HG02610 (cell line): Measurements from ENCODE around the gene AKNA.

ENCODE experiments used
- ATAC-seq: cut with Tn5 transposase; IDR thresholded peaks from one replicate; pipeline ENCODE4 v1.9.1; 2021; ENCODE audit warnings: mild to moderate bottlenecking, moderate library complexity; ENCODE audit not compliant: unreplicated experiment

AKNA gene

DNA sequence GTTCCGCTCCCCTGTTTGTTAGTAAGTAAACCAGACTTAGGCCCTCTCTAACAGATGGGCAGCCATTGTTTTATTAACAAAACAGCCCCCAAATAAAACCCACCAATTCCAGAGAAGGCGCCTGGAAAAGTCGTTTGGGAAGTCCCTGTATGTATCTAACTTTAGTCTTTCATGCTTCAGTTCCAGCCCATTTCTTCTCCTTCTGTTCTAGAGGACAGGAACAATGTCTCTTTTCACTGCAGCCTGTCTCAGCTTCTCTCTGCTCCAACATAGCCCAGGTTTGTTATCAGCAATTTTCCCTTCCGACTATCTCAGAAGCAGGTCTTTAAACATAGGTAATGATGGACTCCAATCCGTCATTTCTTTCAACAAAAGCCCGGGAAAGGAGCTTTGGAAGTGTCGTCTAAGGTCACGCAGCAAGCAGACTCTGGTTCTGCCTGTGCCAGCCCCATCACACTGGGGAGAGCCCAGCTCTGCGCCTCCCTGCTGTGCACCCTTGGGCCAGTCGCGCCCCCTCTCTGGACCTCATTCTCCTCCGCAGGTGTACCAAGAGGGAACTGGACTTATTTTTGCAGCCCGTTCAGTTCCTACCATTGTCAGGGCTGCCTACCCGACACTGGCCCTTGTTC, 9.6 kb upstream of the AKNA start:
- no peak for ATAC-seq

DNA sequence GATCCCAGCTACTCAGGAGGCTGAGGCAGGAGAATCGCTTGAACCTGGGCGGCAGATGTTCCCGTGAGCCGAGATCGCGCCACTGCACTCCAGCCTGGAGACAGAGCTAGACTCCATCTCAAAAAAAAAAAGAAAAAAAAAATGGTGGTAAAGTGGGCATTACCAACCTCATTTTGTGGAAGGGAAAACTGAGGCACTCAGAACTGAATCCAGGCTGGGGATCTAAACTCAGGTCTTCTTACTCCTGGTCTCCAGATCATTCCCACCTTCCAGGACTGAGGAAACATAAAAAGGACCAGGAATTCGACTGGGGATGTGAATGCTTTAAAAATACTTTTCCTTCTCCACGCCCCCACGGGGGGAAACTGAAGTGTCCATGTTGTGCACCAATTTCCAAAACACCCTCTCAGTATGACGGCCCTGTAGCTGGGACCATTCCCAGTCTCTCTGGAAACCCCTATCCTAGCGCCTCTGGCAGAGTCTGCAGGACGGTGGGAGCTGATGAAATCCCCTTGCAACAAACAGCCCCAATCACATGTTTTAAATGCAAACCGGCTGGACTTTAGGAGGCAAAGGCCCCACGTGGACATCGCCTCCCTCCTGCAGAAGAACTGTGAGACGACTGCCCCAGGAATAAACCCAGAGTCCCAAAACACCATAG, 8.9 kb upstream of the AKNA start:
- ATAC-seq = no peak

GRCh38 chr9:114395768-114396167, 8.0 kb upstream of the AKNA start:
- ATAC-seq = no peak

DNA sequence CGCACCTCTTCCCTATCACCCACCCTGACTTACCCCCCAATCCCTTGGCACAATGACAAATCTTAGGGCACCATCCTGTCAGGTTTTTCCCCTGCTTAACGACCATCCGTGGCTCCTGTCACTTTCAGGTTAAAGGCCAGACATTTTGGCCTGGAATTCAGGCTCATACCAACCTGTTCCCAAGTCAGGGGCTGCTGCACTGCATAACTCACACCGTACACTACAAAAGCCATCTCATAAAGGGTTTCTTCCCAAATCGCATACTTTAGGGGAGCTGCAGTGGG, 7.5 kb upstream of the AKNA start:
- no peak for ATAC-seq

GRCh38 chr9:114394523-114395333, 6.9 kb upstream of the AKNA start:
- no peak for ATAC-seq

- no peak for ATAC-seq
Measured at GRCh38 chr9:114392749-114393112, 4.9 kb upstream of the AKNA start.

DNA sequence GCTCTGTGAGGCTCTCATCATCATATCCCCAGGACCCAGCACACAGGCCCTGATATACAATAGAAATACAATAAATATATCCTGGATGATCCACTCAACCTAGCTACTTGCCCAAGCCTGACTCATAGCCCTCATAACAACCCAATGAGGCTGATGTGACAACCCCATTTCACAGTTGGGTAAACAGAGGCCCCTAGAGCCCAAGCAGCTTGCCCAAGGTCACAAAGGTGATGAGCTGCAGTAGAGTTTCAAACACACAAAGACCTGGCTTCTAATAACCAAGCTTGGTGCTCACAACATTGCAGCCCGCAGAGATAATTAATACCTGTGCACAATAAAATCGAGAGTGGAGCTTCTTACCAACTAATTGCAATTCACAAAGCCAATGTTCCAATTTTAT, 3.2 kb upstream of the AKNA start:
- no peak for ATAC-seq

GRCh38 chr9:114389612-114390368, 2.0 kb upstream of the AKNA start:
- ATAC-seq = no peak

DNA sequence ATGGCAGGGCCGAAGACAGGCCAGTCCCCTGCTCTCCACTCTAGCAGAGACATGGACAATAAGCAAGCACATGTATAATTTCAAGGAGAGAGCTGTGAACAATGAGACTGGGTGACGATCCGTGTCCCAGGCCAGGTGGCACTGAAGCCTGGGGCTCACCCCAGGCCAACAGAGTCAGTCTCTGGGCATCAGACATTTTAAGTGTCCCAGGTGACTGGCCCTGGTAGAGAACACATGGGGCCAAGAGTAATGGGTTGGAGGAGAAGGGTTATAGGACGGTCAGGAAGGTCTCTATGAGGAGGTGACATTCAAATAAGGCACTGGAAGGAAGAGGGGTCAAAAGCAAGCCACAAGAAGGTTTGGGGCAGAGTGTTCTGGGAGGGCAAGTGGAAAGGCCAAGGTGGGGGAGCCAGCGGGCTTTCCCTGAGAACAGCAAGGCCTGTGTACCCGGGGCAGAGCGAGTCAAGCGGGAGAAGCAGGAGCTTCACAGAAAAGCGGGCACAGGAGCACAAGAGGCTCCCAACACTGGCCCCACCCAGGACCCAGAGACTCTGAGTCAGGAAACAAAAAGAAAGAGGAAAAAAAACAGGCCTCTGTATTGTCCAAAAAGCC, 1.1 kb upstream of the AKNA start:
- no peak for ATAC-seq

GRCh38 chr9:114388357-114388682, 538 bp upstream of the AKNA start:
- no peak for ATAC-seq

- no peak for ATAC-seq
Measured at GRCh38 chr9:114386886-114387679, 699 bp downstream of the AKNA start.

DNA sequence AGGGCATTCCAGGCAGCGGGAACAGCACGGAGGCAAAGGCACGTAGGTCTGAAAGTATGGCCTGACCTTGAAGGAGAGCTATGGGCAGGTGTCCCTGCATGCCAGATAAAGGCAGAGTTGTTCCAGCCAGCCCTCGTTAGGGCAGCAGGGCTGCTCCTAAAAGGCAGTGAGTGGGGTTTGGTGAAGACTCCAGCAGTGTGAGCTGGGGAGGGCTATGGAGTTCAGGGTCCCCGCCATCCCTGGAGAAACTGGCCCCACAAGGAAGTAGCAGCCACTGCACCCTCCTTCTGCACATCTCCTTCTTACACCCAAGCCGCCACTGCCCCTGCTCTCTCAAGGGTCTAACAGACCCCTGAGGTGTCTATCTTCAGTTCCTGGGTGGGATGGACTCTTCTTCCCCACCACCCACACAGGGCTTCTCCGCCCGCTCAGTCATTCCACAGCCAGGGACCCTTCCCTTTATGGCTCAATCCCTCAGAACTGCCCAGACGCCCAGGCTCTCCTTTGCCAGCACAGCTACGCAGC, 1.4 kb downstream of the AKNA start:
- ATAC-seq = no peak

DNA sequence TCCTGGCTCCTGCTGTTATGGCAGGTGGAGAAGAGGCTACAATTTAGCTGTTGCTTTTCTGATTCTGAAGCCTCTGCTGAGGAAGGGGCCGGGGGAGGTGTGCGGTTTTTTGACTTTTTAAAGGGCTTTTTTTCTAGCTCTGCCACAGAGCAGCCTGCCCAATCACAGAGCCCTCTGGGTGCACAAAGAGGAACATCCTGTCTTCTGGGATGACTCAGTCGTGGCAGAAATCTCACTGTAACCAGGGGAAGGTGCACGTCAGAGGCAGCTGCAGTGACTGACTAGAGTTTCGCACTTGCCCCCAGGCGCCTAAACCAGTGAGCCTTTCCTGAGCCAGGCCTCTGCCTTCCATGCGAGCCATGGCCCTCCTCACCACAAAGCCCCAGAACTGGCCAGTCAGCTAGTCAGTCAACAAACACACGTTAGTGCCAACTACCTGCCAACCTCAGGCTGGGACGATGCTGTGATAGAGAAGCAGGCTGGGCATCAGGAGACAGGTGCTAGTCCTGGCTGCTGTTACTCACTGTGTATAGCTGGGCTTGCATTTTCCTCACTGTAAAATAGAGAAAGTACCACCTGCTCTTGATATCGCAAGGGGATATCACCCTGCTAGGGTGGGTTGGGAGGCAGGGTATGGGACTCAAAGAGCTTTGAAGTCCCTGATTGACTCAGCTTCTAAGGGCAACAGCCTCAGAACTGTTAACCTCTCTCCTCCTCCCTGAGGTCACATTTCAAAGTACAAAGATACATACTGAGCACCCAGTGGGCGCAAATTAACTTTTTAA, 2.2 kb downstream of the AKNA start:
- ATAC-seq = peak; percentile 83

DNA sequence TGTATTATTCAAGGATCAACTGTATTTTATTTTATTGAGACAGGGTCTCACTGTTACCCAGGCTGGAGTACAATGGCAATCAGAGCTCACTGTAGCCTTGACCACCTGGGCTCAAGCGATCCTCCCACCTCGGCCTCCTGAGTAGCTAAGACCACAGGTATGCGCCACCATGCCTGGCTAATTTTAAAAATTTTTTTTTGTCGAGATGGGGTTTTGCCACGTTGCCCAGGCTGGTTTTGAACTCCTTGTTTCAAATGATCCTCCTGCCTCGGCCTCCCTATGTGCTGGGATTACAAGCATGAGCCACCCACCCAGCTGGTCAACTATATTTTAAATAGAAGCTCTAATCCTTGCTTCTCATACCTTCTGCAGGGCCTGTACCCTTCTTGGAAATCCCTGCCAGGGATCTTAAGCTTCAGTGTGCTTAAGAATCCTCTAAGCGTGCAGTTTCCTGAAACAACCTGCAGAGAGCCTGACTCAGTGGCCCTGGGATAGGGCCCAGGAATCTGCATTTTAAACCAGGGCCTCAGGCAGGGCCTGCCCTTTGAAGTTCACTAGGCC, 2.9 kb downstream of the AKNA start:
- ATAC-seq = no peak

DNA sequence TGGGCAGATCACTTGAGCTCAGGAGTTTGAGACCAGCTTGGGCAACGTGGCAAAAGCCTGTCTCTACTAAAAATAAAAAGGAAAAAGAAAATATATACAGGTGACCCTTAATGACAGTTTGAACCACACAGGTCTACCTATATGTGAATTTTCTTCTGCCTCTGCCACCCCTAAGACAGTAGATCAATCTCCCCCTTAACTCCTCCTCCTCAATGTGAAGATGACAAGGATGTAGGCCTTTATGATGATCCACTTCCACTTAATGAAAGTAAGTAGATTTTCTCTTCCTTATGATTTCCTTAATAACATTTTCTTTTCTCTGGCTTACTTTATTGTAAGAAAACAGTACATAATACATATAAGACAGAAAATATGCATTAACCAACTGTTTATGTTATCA, 3.4 kb downstream of the AKNA start:
- ATAC-seq = no peak

GRCh38 chr9:114383521-114384231, 4.1 kb downstream of the AKNA start:
- no peak for ATAC-seq

GRCh38 chr9:114382699-114383520, 4.9 kb downstream of the AKNA start:
- peak; percentile 30 for ATAC-seq

DNA sequence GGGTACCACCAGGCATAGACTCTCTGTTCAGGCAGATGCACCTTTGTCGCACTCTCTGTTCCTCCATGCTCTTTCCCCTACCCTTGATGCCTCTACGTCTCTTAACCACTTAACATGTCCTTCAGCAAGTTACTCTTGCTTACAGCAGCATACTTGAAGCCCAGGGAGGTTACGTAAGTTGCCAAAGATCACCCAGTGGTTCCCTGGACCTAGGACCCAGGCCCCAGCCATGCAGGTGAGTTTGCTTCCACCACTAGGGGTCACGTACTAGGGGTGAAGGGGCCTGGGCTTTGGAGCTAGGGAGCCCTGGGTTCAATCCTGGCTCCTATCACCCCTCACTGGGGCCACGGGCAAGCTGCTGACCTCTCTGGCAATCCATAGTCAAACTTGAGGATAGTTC, 8.9 kb downstream of the AKNA start:
- ATAC-seq = no peak
